Prostate gland (tissue), 2 donors: ENCODE measurements around the gene SAMD9L.

ENCODE experiments used
- CTCF ChIP-seq, 4 experiments: fragments of 200-600 bp in 2 of 4; fragments of 450-650 bp in 2 of 4; sonication (generic) in 2 of 4; IDR thresholded peaks; 1 replicate in 3 of 4; 2 replicates in 1 of 4; pipeline ENCODE4 v1.5.1; 2016 to 2019; ENCODE audit warnings: antibody characterized with exemption in 4 of 4, mild to moderate bottlenecking in 2 of 4, moderate library complexity in 2 of 4
- POLR2A ChIP-seq: fragments of 450-650 bp; IDR thresholded peaks from one replicate; pipeline ENCODE4 v1.6.1; 2016; ENCODE audit warnings: antibody characterized with exemption, mild to moderate bottlenecking
- POLR2AphosphoS5 ChIP-seq: sonication (generic); formaldehyde crosslinking; IDR thresholded peaks from one replicate; pipeline ENCODE4 v1.6.1; 2017; ENCODE audit warnings: antibody characterized with exemption

GRCh38 chr7:93147363-93147762, 822 bp downstream of the SAMD9L start:
- TF ChIP-seq CTCF (IDR thresholded peaks at IDR 0.05) (no peak), POLR2AphosphoS5 (no peak), POLR2A (no peak)
